GM12878 (cell line): ENCODE measurements around the gene GJA1. TPM values are rescaled to one million over a fixed set of nuclear protein-coding genes. Genes with fewer than 3 reads are reported as not detected.

Experiments
- ATAC-seq: fragments of 200-7000 bp; cut with Tn5 transposase; 3 replicates; pipeline ENCODE4 v1.9.1; 2020; ENCODE audit warnings: mild to moderate bottlenecking, moderate library complexity
- BruUV-seq: library from RNA; stranded (reverse); fragments of 400-500 nt; replicated peaks from 2 replicates; lab custom pipeline; 2021; lab: Mats Ljungman, UMichigan
- CTCF ChIA-PET: fragments of 300-600 bp; sonication (Branson Sonifier 250); formaldehyde crosslinking; extraction: SDS; loops from one replicate; lab custom pipeline; 2021; ENCODE audit warnings: inconsistent platforms; lab: Yijun Ruan, JAX
- POLR2A ChIA-PET: fragments of 350-600 bp; formaldehyde crosslinking; extraction: SDS; loops from one replicate; lab custom pipeline; 2021; ENCODE audit warnings: inconsistent platforms; lab: Charles Lee
- RAD21 ChIA-PET: fragments of 300-600 bp; sonication (Branson Sonifier 250); formaldehyde crosslinking; loops from one replicate; lab custom pipeline; 2023; ENCODE audit warnings: antibody characterized with exemption; ENCODE audit not compliant: unreplicated experiment; lab: Charles Lee
- SMC1A ChIA-PET: fragments of 300-600 bp; sonication (Branson Sonifier 250); formaldehyde crosslinking; loops from one replicate; lab custom pipeline; 2023; ENCODE audit not compliant: unreplicated experiment, uncharacterized antibody; lab: Charles Lee
- DNase-seq: peaks from one replicate; pipeline ENCODE4 v3.0.0-alpha.2; 2011; ENCODE audit warnings: low read depth, low spot score
- FAIRE-seq: peaks from 3 replicates; lab custom pipeline; 2011; peaks lifted over from hg19 to GRCh38; lab: Jason Lieb, UNC
- H2AFZ ChIP-seq: 2 replicates; pipeline ENCODE4 v1.6.0; 2011; ENCODE audit warnings: low read depth, low read length, control low read depth; ENCODE audit not compliant: control insufficient read depth
- H3K27ac ChIP-seq: 2 replicates; pipeline ENCODE4 v1.5.1; 2011; ENCODE audit warnings: control low read depth; ENCODE audit not compliant: control insufficient read depth, insufficient read depth
- H3K27me3 ChIP-seq, 2 experiments: replicated peaks in 1 of 2; 2 replicates each; pipeline versions ENCODE4 v1.6.0 to v1.6.1; 2011; ENCODE audit warnings: low read length in 1 of 2; ENCODE audit not compliant: control insufficient read depth in 2 of 2, insufficient read depth in 2 of 2
- H3K36me3 ChIP-seq, 2 experiments: 2 replicates each; pipeline ENCODE4 v1.5.1; 2011; ENCODE audit warnings: low read length in 1 of 2; ENCODE audit not compliant: control insufficient read depth in 2 of 2, insufficient read depth in 2 of 2
- H3K4me1 ChIP-seq: 2 replicates; pipeline ENCODE4 v1.6.1; 2011; ENCODE audit warnings: mild to moderate bottlenecking, low read length, moderate library complexity, mixed read lengths; ENCODE audit not compliant: control insufficient read depth, insufficient read depth
- H3K4me2 ChIP-seq: 2 replicates; pipeline ENCODE4 v1.6.0; 2011; ENCODE audit warnings: control low read depth; ENCODE audit not compliant: control insufficient read depth, insufficient read depth
- H3K4me3 ChIP-seq: fragments of 200-600 bp; sonication (generic); 2 replicates; pipeline ENCODE4 v1.5.1; 2016
- H3K79me2 ChIP-seq: 2 replicates; pipeline ENCODE4 v1.6.0; 2011; ENCODE audit warnings: low read length; ENCODE audit not compliant: control insufficient read depth, insufficient read depth
- H3K9ac ChIP-seq: 2 replicates; pipeline ENCODE4 v1.8.0; 2011; ENCODE audit warnings: low read length, control low read depth, mixed read lengths; ENCODE audit not compliant: control insufficient read depth, insufficient read depth
- H3K9me3 ChIP-seq: replicated peaks from 3 replicates; pipeline ENCODE4 v1.5.1; 2011; ENCODE audit warnings: mild to moderate bottlenecking, low read length; ENCODE audit not compliant: control insufficient read depth, insufficient read depth
- H4K20me1 ChIP-seq: 2 replicates; pipeline ENCODE4 v1.6.0; 2011; ENCODE audit not compliant: control insufficient read depth, insufficient read depth
- CBFB ChIP-seq: IDR thresholded peaks from 2 replicates; pipeline ENCODE4 v1.6.1; 2016; ENCODE audit warnings: antibody characterized with exemption, low read depth
- GATAD2B ChIP-seq: fragments of 450-650 bp; conservative IDR thresholded peaks from 2 replicates; pipeline ENCODE4 v1.6.1; 2017; ENCODE audit warnings: low read depth, mild to moderate bottlenecking, moderate library complexity
- SP1 ChIP-seq: IDR thresholded peaks from one replicate; pipeline ENCODE4 v1.6.1; 2011; ENCODE audit warnings: low read depth, low read length
- WRNIP1 ChIP-seq: IDR thresholded peaks from 2 replicates; pipeline ENCODE4 v1.6.1; 2011; ENCODE audit warnings: low read depth, low read length, improper control_type of control experiment, borderline replicate concordance
- WGBS: methylation state at CpG from one replicate; pipeline ENCODE4 v1.1.6; 2016; ENCODE audit warnings: low lambda C conversion rate; ENCODE audit not compliant: insufficient replicate concordance, insufficient coverage; ENCODE audit errors: missing lambda C conversion rate; 5-methylcytosine and 5-hydroxymethylcytosine counted together
- in situ Hi-C: fragments of 300-500 bp; cut with MboI; formaldehyde crosslinking; loops from 9 replicates; pipeline ENCODE4 v1.14.3; 2018; ENCODE audit warnings: mixed read lengths
- intact Hi-C: fragments of 100-400 bp; cut with micrococcal nuclease; formaldehyde crosslinking; loops from one replicate; pipeline ENCODE4 v1.14.2; 2022; ENCODE audit not compliant: unreplicated experiment
- polyA plus RNA-seq, 11 experiments: library from polyadenylated mRNA; depleted of rRNA in 4 of 11; unstranded in 6 of 11; stranded (reverse) in 5 of 11; fragments of >200 nt; fragmentation: Nextera tagmentation in 4 of 11; fragmentation: Illumina TruSeq in 1 of 11; extraction: Ambion mirVana in 4 of 11; extraction: Trizol in 1 of 11; gene quantifications; 1 replicate in 1 of 11; 2 replicates in 10 of 11; pipeline versions ENCODE4 v1.2.1 to v1.2.3, GENCODE V29; 2011 to 2016; ENCODE audit warnings: inconsistent platforms in 2 of 11, missing spikeins in 2 of 11, low read depth in 1 of 11
- total RNA-seq, 4 experiments: library from RNA; depleted of rRNA in 3 of 4; stranded (reverse); fragments of >200 nt in 3 of 4; fragmentation: Illumina TruSeq in 1 of 4; extraction: Trizol in 1 of 4; gene quantifications; 2 replicates each; pipeline versions ENCODE4 v1.2.1 to v1.2.3, GENCODE V29; 2013 to 2021
- TF ChIP-seq, protein P1 (sequence below): IDR thresholded peaks from 2 replicates; pipeline ENCODE4 v1.6.1; 2012; ENCODE audit warnings: mild to moderate bottlenecking, low read depth, low read length
- TF ChIP-seq, protein P2 (sequence below): fragments of 450-650 bp; IDR thresholded peaks from 2 replicates; pipeline ENCODE4 v1.6.1; 2016; ENCODE audit warnings: mild to moderate bottlenecking
- TF ChIP-seq, protein P3 (sequence below): fragments of 450-650 bp; IDR thresholded peaks from 2 replicates; pipeline ENCODE4 v1.6.1; 2017; ENCODE audit warnings: borderline replicate concordance

The GJA1 gene
- total and polyA plus RNA-seq, 10 of the 15 experiments (the other 5 are each of a cell fraction or from before 2014, with no cell fraction given), result 0.11 to 0.69 (median 0.11) TPM; not detected in 7

DNA sequence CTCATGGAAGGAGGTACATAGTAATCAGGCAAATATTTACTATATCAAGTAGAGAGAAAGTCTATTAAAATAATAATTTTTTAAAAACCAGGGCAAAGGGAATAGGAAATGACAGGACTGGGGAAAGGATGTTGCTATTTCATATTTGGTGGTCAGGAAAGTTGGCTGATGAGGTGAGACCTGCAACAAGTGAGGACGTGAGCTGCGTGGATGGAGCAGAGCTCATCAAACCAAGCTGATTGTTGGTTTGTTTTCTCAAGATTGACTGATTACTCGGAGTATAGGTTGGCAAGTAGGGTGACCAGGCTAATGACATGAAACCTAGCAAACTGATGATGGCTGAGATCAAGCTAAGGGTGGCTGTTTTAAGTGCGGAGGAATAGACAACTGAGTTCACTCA lies 6.0 kb downstream of the GJA1 start:
- ChIA-PET RAD21 (no interaction called here), CTCF (no interaction called here), POLR2A (no interaction called here), SMC1A (no interaction called here)
- no peak for FAIRE-seq
- H3K9ac ChIP-seq, result no peak overlapping the region
- no peak for DNase-seq
- H4K20me1 ChIP-seq, result no peaks in the 10 kb centered on the region
- TF ChIP-seq, protein P1, sequence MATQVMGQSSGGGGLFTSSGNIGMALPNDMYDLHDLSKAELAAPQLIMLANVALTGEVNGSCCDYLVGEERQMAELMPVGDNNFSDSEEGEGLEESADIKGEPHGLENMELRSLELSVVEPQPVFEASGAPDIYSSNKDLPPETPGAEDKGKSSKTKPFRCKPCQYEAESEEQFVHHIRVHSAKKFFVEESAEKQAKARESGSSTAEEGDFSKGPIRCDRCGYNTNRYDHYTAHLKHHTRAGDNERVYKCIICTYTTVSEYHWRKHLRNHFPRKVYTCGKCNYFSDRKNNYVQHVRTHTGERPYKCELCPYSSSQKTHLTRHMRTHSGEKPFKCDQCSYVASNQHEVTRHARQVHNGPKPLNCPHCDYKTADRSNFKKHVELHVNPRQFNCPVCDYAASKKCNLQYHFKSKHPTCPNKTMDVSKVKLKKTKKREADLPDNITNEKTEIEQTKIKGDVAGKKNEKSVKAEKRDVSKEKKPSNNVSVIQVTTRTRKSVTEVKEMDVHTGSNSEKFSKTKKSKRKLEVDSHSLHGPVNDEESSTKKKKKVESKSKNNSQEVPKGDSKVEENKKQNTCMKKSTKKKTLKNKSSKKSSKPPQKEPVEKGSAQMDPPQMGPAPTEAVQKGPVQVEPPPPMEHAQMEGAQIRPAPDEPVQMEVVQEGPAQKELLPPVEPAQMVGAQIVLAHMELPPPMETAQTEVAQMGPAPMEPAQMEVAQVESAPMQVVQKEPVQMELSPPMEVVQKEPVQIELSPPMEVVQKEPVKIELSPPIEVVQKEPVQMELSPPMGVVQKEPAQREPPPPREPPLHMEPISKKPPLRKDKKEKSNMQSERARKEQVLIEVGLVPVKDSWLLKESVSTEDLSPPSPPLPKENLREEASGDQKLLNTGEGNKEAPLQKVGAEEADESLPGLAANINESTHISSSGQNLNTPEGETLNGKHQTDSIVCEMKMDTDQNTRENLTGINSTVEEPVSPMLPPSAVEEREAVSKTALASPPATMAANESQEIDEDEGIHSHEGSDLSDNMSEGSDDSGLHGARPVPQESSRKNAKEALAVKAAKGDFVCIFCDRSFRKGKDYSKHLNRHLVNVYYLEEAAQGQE, result no peak
- no peak for TF ChIP-seq GATAD2B
- no peak for TF ChIP-seq SP1
- H3K9me3 ChIP-seq, result no peaks in the 10 kb centered on the region
- BruUV-seq, result no TSS peak
- no peaks in the 10 kb centered on the region for H3K4me1 ChIP-seq
- H3K27ac ChIP-seq, result no peak overlapping the region
- WGBS, result 33% methylated on average over 4 of the region's 4 CpGs
- intact Hi-C loops (no loop called here), in situ Hi-C loops (no loop called here)
- H3K4me2 ChIP-seq, result no peak overlapping the region
- H2AFZ ChIP-seq, result no peak overlapping the region
- peaks cover 0 to 2% of the 10 kb centered on the region in 2 experiments; a peak in 2 of 4 replicates for H3K27me3 ChIP-seq
- H3K36me3 ChIP-seq, result no peaks in the 10 kb centered on the region
- H3K79me2 ChIP-seq, result no peaks in the 10 kb centered on the region
- no peak overlapping the region for H3K4me3 ChIP-seq
- no peak for ATAC-seq

DNA sequence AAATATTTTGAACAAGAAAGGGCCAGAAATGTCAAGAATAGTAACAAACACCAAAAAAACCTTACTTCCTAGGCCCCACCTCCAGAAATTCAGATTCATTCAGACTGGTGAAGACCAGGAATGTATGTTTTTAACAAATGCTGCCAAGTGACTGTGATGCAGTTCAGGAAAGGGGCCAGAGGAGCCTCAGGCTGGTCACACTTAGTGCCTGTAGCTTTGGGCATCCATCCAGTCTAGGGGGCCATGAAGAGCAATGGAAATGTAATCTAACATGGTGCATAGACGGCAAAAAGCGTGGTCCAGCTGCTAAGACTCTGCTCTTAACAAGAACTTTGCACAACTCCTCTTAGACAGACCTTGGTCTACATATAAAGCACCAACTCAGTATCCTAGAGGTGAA lies 7.1 kb downstream of the GJA1 start:
- Histone ChIP-seq H3K27ac (no peak overlapping the region), H3K27me3 (no peaks in the 10 kb centered on the region; a peak in 2 of 4 replicates), H3K4me3 (no peak overlapping the region), H3K79me2 (no peaks in the 10 kb centered on the region), H3K4me1 (no peaks in the 10 kb centered on the region), H3K9me3 (no peaks in the 10 kb centered on the region), H2AFZ (no peak overlapping the region), H3K9ac (no peak overlapping the region), H3K36me3 (no peaks in the 10 kb centered on the region), H4K20me1 (no peaks in the 10 kb centered on the region), H3K4me2 (no peak overlapping the region)
- no TSS peak for BruUV-seq
- POLR2A ChIA-PET, result no interaction called here
- no peak for DNase-seq
- in situ Hi-C loops, result no loop called here
- SMC1A ChIA-PET, result no interaction called here
- CTCF ChIA-PET, result no interaction called here
- RAD21 ChIA-PET, result no interaction called here
- no peak for ATAC-seq
- intact Hi-C loops, result no loop called here
- FAIRE-seq, result no peak
- 0% methylated on average over 2 of the region's 2 CpGs for WGBS
- TF ChIP-seq WRNIP1, result no peak
- no peak for TF ChIP-seq CBFB
- TF ChIP-seq, protein P2, sequence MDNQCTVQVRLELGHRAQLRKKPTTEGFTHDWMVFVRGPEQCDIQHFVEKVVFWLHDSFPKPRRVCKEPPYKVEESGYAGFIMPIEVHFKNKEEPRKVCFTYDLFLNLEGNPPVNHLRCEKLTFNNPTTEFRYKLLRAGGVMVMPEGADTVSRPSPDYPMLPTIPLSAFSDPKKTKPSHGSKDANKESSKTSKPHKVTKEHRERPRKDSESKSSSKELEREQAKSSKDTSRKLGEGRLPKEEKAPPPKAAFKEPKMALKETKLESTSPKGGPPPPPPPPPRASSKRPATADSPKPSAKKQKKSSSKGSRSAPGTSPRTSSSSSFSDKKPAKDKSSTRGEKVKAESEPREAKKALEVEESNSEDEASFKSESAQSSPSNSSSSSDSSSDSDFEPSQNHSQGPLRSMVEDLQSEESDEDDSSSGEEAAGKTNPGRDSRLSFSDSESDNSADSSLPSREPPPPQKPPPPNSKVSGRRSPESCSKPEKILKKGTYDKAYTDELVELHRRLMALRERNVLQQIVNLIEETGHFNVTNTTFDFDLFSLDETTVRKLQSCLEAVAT, result no peak
- TF ChIP-seq, protein P3, sequence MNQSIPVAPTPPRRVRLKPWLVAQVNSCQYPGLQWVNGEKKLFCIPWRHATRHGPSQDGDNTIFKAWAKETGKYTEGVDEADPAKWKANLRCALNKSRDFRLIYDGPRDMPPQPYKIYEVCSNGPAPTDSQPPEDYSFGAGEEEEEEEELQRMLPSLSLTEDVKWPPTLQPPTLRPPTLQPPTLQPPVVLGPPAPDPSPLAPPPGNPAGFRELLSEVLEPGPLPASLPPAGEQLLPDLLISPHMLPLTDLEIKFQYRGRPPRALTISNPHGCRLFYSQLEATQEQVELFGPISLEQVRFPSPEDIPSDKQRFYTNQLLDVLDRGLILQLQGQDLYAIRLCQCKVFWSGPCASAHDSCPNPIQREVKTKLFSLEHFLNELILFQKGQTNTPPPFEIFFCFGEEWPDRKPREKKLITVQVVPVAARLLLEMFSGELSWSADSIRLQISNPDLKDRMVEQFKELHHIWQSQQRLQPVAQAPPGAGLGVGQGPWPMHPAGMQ, result no peak
- TF ChIP-seq, protein P1, result no peak
